Suprapubic skin (tissue), 4 donors: ENCODE data around the gene PPP1R9A. TPM values are rescaled to one million over a fixed set of nuclear protein-coding genes. Genes with fewer than 3 reads are reported as not detected.

ENCODE experiments used
- DNase-seq, 2 donors: peaks; one replicate each; pipeline ENCODE4 v3.0.0-alpha.2; 2019; ENCODE audit warnings: low spot score in 2 of 2
- H3K27ac ChIP-seq: fragments of 200-600 bp; sonication (generic); one replicate; pipeline ENCODE4 v1.5.1; 2019
- H3K27me3 ChIP-seq: fragments of 200-600 bp; sonication (generic); one replicate; pipeline ENCODE4 v1.5.1; 2019
- H3K36me3 ChIP-seq: fragments of 200-600 bp; sonication (generic); one replicate; pipeline ENCODE4 v1.5.1; 2019
- H3K4me1 ChIP-seq: fragments of 200-600 bp; sonication (generic); one replicate; pipeline ENCODE4 v1.5.1; 2019
- H3K4me3 ChIP-seq: fragments of 200-600 bp; sonication (generic); one replicate; pipeline ENCODE4 v1.5.1; 2019; ENCODE audit warnings: mild to moderate bottlenecking
- H3K9me3 ChIP-seq: fragments of 200-600 bp; sonication (generic); one replicate; pipeline ENCODE4 v1.5.1; 2019
- EP300 ChIP-seq: sonication (generic); formaldehyde crosslinking; IDR thresholded peaks from one replicate; pipeline ENCODE4 v1.6.1; 2017; ENCODE audit warnings: antibody characterized with exemption
- POLR2A ChIP-seq, 2 donors: fragments of 450-650 bp; IDR thresholded peaks; one replicate each; pipeline ENCODE4 v1.6.1; 2017; ENCODE audit warnings: antibody characterized with exemption in 2 of 2, mild to moderate bottlenecking in 2 of 2, moderate library complexity in 2 of 2
- POLR2AphosphoS5 ChIP-seq, 3 donors: sonication (generic); formaldehyde crosslinking; IDR thresholded peaks; one replicate each; pipeline ENCODE4 v1.6.1; 2017; ENCODE audit warnings: antibody characterized with exemption in 3 of 3
- WGBS: methylation state at CpG from one replicate; pipeline ENCODE4 v1.1.5; 2018; 5-methylcytosine and 5-hydroxymethylcytosine counted together
- total RNA-seq, 4 donors: library from RNA; depleted of rRNA; stranded (reverse); fragments of >200 nt; gene quantifications; one replicate each; pipeline ENCODE4 v1.1.0, GENCODE V29; 2016
- TF ChIP-seq, protein P1 (sequence below), 2 donors: fragments of 200-600 bp in 1 of 2; fragments of 450-650 bp in 1 of 2; sonication (generic) in 1 of 2; IDR thresholded peaks; one replicate each; pipeline ENCODE4 v1.5.1; 2016 to 2019; ENCODE audit warnings: antibody characterized with exemption in 2 of 2, mild to moderate bottlenecking in 1 of 2, moderate library complexity in 1 of 2

The PPP1R9A gene
- total RNA-seq, 4 donors from 2014 or later = 0.49 to 8.6 (median 2.5) TPM

GRCh38 chr7:95059842-95060313 is 152.5 kb downstream of the PPP1R9A start:
- 56% methylated on average over 4 of the region's 4 CpGs for WGBS

GRCh38 chr7:95062901-95063300 is 155.5 kb downstream of the PPP1R9A start:
- no peaks in the 10 kb centered on the region for H3K9me3 ChIP-seq
- H3K36me3 ChIP-seq = no peaks in the 10 kb centered on the region
- H3K27ac ChIP-seq = no peak overlapping the region
- no peaks in the 10 kb centered on the region for H3K4me1 ChIP-seq
- DNase-seq = no peak
- H3K27me3 ChIP-seq = no peaks in the 10 kb centered on the region
- H3K4me3 ChIP-seq = no peak overlapping the region
- TF ChIP-seq POLR2A (IDR thresholded peaks at IDR 0.05) = no peak
- TF ChIP-seq, protein P1, sequence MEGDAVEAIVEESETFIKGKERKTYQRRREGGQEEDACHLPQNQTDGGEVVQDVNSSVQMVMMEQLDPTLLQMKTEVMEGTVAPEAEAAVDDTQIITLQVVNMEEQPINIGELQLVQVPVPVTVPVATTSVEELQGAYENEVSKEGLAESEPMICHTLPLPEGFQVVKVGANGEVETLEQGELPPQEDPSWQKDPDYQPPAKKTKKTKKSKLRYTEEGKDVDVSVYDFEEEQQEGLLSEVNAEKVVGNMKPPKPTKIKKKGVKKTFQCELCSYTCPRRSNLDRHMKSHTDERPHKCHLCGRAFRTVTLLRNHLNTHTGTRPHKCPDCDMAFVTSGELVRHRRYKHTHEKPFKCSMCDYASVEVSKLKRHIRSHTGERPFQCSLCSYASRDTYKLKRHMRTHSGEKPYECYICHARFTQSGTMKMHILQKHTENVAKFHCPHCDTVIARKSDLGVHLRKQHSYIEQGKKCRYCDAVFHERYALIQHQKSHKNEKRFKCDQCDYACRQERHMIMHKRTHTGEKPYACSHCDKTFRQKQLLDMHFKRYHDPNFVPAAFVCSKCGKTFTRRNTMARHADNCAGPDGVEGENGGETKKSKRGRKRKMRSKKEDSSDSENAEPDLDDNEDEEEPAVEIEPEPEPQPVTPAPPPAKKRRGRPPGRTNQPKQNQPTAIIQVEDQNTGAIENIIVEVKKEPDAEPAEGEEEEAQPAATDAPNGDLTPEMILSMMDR (IDR thresholded peaks at IDR 0.05) = no peak
- TF ChIP-seq POLR2AphosphoS5 (IDR thresholded peaks at IDR 0.05) = no peak
- TF ChIP-seq EP300 = no peak

More at GRCh38 chr7:95059842-95060313, 152.5 kb downstream of the PPP1R9A start:
- H3K9me3 ChIP-seq = no peaks in the 10 kb centered on the region
- DNase-seq = no peak
- no peak overlapping the region for H3K27ac ChIP-seq
- TF ChIP-seq POLR2A (IDR thresholded peaks at IDR 0.05) (no peak), EP300 (no peak), POLR2AphosphoS5 (IDR thresholded peaks at IDR 0.05) (no peak)
- TF ChIP-seq, protein P1 (IDR thresholded peaks at IDR 0.05) = no peak
- H3K4me3 ChIP-seq = no peak overlapping the region
- no peaks in the 10 kb centered on the region for H3K36me3 ChIP-seq
- H3K4me1 ChIP-seq = no peaks in the 10 kb centered on the region
- no peaks in the 10 kb centered on the region for H3K27me3 ChIP-seq

- Histone ChIP-seq H3K27ac (no peak overlapping the region), H3K4me1 (no peaks in the 10 kb centered on the region), H3K4me3 (no peak overlapping the region), H3K9me3 (no peaks in the 10 kb centered on the region), H3K27me3 (no peaks in the 10 kb centered on the region), H3K36me3 (no peaks in the 10 kb centered on the region)
- no peak for DNase-seq
- 75% methylated on average over 6 of the region's 6 CpGs for WGBS
- TF ChIP-seq POLR2AphosphoS5 (IDR thresholded peaks at IDR 0.05) = no peak
- no peak for TF ChIP-seq EP300
- TF ChIP-seq, protein P1 (IDR thresholded peaks at IDR 0.05) = no peak
- no peak for TF ChIP-seq POLR2A (IDR thresholded peaks at IDR 0.05)
Measured at GRCh38 chr7:95066737-95067530, 159.5 kb downstream of the PPP1R9A start.

GRCh38 chr7:95088536-95089215 is 181.3 kb downstream of the PPP1R9A start:
- 53% methylated on average over 4 of the region's 4 CpGs for WGBS
- H3K4me1 ChIP-seq = no peaks in the 10 kb centered on the region
- TF ChIP-seq POLR2AphosphoS5 (IDR thresholded peaks at IDR 0.05) (no peak), POLR2A (IDR thresholded peaks at IDR 0.05) (no peak), EP300 (no peak)
- TF ChIP-seq, protein P1 (IDR thresholded peaks at IDR 0.05) = no peak
- DNase-seq = no peak
- no peak overlapping the region for H3K27ac ChIP-seq
- no peaks in the 10 kb centered on the region for H3K36me3 ChIP-seq
- no peaks in the 10 kb centered on the region for H3K27me3 ChIP-seq
- H3K4me3 ChIP-seq = no peak overlapping the region
- no peaks in the 10 kb centered on the region for H3K9me3 ChIP-seq
